ENCODE data around the gene SDF4.

Gene SDF4

GRCh38 chr1:1239227-1239613 is 7.4 kb upstream of the SDF4 start:
- Histone ChIP-seq H3K9me3 (ENCODE audit: control insufficient read depth, insufficient read depth, low read depth, low read length) (no peaks in the 10 kb centered on the region), H3K4me1 (ENCODE audit: control insufficient read depth, insufficient read depth, low read length) (no peaks in the 10 kb centered on the region), H3K36me3 (ENCODE audit: control insufficient read depth in 2 of 2, insufficient read depth in 1 of 2, low read length in 2 of 2) (peaks cover 0 to 7% of the 10 kb centered on the region in 2 experiments; a peak in 1 of 3 replicates), H3K27ac (ENCODE audit: extremely low read depth, low read depth, low read length) (no peak overlapping the region), H3K4me3 (ENCODE audit: low read depth, low read length) (no peak overlapping the region)
- ChIA-PET POLR2A (interaction anchor here (1.5 kb wide), 1 partner anchor 27 kb away, joined by 4 read pairs; no protein-coding TSS in a partner anchor), CTCF (interaction anchor here (1.2 kb wide), 1 partner anchor 255 kb away, joined by 3 read pairs; no protein-coding TSS in a partner anchor)
- TF ChIP-seq ZNF76 (tag by site-specific recombination; IDR thresholded peaks at IDR 0.05; ENCODE audit: borderline replicate concordance, low read depth) (no peak), ZNF645 (tag by site-specific recombination; IDR thresholded peaks at IDR 0.05) (no peak), ZNF335 (tag by site-specific recombination; conservative IDR thresholded peaks at IDR 0.05) (no peak), ZNF248 (tag by site-specific recombination; IDR thresholded peaks at IDR 0.05) (no peak), BCL11A (tag by site-specific recombination; IDR thresholded peaks at IDR 0.05; ENCODE audit: low read depth) (0 out of 2 replicates have a peak, but pooled peaks have one; percentile 14), HIC1 (tag by site-specific recombination; IDR thresholded peaks at IDR 0.05) (no peak), PATZ1 (tag by site-specific recombination; IDR thresholded peaks at IDR 0.05) (peak; percentile 20; the same call in 1 of the 2 replicates), ZBTB49 (tag by site-specific recombination; IDR thresholded peaks at IDR 0.05; ENCODE audit: low read depth) (no peak), KLF8 (tag by site-specific recombination; IDR thresholded peaks at IDR 0.05) (peak; percentile 31; the same call in 1 of the 2 replicates), ZNF747 (tag by site-specific recombination; IDR thresholded peaks at IDR 0.05) (no peak), SCRT1 (tag by site-specific recombination; IDR thresholded peaks at IDR 0.05; ENCODE audit: borderline replicate concordance) (no peak), ZNF26 (tag by site-specific recombination; IDR thresholded peaks at IDR 0.05) (no peak), ZNF148 (tag by site-specific recombination; IDR thresholded peaks at IDR 0.05; ENCODE audit: borderline replicate concordance) (no peak), GLIS2 (tag by site-specific recombination; IDR thresholded peaks at IDR 0.05) (peak; percentile 76), ZNF791 (tag by site-specific recombination; IDR thresholded peaks at IDR 0.05) (no peak), ZNF157 (tag by site-specific recombination; IDR thresholded peaks at IDR 0.05) (no peak), ZNF169 (tag by site-specific recombination; IDR thresholded peaks at IDR 0.05) (no peak), BCL6B (tag by site-specific recombination; IDR thresholded peaks at IDR 0.05) (no peak), SCRT2 (tag by site-specific recombination; IDR thresholded peaks at IDR 0.05) (no peak), ZNF37A (tag by site-specific recombination; IDR thresholded peaks at IDR 0.05) (no peak), ZNF664 (tag by site-specific recombination; IDR thresholded peaks at IDR 0.05) (no peak), ZBTB21 (tag by site-specific recombination; IDR thresholded peaks at IDR 0.05) (no peak), ZSCAN23 (tag by site-specific recombination; IDR thresholded peaks at IDR 0.05) (no peak), KLF7 (tag by site-specific recombination; IDR thresholded peaks at IDR 0.05; ENCODE audit: borderline replicate concordance) (no peak), ZNF792 (tag by site-specific recombination; IDR thresholded peaks at IDR 0.05) (no peak), ZNF138 (tag by site-specific recombination; IDR thresholded peaks at IDR 0.05; ENCODE audit: borderline replicate concordance) (no peak)
